SU-DHL-6 (cell line): ENCODE measurements around the gene CALHM2.

Experiments
- EZH2phosphoT487 ChIP-seq: fragments of 200-600 bp; sonication (generic), shearing (Covaris generic); conservative IDR thresholded peaks from 2 replicates; pipeline ENCODE4 v1.6.1; 2018; ENCODE audit warnings: mild to moderate bottlenecking, antibody characterized with exemption, low read length, moderate library complexity, mixed read lengths
- TF ChIP-seq, protein P1 (sequence below): fragments of 200-600 bp; sonication (generic); IDR thresholded peaks from one replicate; pipeline ENCODE4 v1.5.1; 2017; ENCODE audit warnings: antibody characterized with exemption, mild to moderate bottlenecking, low read length, moderate library complexity; ENCODE audit not compliant: insufficient read depth, poor library complexity, severe bottlenecking

DNA sequence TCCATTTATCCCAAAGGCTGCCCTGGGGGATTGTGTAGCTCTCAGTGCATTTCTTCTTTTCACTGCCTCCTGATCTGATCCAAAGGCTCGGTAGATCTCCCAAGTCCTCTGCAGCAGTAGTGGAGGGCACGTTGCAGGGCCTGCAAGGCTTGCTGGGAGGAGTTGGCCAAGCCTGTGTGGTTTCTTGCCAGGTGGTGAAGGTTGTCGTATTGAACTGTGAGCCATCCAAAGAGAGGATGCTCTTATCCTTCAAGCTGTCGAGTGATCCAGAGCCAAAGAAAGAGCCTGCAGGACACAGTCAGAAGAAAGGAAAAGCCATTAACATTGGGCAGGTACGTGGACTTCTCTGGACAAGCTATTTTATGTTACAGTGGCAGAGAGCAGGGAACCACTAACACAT is 34.6 kb downstream of the CALHM2 start:
- TF ChIP-seq, protein P1, sequence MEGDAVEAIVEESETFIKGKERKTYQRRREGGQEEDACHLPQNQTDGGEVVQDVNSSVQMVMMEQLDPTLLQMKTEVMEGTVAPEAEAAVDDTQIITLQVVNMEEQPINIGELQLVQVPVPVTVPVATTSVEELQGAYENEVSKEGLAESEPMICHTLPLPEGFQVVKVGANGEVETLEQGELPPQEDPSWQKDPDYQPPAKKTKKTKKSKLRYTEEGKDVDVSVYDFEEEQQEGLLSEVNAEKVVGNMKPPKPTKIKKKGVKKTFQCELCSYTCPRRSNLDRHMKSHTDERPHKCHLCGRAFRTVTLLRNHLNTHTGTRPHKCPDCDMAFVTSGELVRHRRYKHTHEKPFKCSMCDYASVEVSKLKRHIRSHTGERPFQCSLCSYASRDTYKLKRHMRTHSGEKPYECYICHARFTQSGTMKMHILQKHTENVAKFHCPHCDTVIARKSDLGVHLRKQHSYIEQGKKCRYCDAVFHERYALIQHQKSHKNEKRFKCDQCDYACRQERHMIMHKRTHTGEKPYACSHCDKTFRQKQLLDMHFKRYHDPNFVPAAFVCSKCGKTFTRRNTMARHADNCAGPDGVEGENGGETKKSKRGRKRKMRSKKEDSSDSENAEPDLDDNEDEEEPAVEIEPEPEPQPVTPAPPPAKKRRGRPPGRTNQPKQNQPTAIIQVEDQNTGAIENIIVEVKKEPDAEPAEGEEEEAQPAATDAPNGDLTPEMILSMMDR = no peak
- TF ChIP-seq EZH2phosphoT487 = no peak
